ENCODE data around the gene WNT7A.

The WNT7A gene

DNA sequence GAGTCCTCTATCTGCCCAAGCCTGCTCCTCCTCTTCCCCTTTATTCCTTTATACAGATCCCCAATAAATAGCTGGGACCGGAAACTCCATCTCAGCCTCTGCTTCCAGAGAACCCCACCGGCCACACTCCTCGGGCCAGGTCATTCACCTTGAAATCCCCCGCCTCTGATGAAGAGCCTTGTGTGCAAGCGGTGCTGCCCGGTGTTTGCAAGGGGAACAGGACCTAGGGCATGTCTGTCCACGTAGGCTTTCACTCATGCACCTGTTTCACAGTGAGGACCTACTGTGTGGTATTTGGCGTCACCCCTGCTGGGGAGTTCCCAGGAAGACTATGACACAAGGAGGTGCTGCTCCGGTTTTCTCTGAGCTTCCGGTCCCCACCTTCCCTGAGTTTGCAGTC lies 54.0 kb downstream of the WNT7A start:
- no peak for DNase-seq

DNA sequence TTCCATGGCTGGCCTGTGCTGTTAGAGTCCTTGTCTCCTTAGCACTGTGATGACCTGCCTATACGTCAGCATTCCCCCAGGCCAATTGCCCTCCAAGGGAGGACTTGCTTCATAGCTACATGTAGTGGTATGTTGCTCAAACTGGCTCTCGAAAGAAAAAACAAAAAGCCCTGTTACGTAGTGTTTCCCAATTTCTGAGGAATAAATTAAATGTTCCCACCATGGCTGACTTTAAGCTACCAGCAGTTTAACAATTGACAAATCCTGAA lies 54.6 kb downstream of the WNT7A start:
- DNase-seq: no peak

DNA sequence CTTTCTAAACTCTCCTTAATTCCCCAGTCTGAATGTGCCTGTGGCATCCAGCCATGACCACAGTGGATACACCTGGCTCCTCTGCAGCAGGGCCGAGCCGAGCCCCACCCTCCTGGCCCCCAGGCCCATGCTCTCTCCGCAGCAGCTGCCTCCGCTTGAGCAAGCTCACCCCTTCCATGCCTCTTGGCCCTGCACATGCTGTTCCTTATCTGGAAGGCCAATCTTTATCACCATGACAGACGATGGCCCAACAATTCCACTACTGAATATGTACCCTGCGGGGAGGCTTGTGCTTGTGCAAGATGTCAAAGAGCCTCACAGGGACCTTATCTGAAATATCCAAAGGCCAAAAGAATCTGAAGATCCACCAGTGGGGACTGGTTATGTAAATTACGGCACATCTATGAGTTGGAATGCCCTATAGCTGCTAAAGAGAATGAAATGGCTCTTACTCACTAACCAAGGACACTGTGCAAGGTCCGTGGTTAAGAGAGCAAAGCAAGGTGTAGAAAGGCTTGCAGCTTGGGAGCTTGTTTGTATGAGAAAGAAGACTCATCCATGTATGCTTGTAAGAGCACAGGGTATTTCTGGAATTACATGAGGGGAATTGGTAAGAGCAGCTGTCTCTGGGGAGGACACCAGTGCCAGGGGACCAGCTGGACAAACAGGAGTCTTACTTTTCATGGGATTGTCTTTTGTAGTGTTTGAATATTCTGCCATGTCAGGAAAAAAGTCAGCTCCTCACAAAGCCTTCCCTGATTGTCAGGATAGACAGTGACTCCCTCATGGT lies 55.2 kb downstream of the WNT7A start:
- no peak for DNase-seq

DNA sequence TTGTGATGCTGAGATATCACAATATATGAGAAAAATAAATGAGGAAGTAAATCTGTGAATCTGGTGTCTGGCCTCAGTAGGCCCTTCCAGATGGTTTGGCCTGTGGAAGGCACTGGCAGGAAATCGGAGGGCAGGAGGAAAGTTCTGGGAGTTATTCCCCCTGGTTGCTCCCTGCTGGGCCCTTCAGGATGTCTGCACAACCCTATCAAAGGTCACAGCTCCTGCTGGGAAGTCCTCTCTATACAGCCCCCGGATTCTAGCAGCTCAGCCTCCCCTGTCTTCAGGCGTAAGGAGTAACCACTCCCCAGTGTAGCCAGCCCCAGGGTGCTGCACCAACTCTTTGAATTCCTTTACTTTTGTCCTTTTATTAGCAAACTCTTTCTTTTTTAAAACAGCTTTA lies 56.2 kb downstream of the WNT7A start:
- DNase-seq: no peak

GRCh38 chr3:13822871-13823585 lies 56.8 kb downstream of the WNT7A start:
- no peak for DNase-seq

GRCh38 chr3:13822042-13822441 lies 57.8 kb downstream of the WNT7A start:
- DNase-seq: no peak

DNA sequence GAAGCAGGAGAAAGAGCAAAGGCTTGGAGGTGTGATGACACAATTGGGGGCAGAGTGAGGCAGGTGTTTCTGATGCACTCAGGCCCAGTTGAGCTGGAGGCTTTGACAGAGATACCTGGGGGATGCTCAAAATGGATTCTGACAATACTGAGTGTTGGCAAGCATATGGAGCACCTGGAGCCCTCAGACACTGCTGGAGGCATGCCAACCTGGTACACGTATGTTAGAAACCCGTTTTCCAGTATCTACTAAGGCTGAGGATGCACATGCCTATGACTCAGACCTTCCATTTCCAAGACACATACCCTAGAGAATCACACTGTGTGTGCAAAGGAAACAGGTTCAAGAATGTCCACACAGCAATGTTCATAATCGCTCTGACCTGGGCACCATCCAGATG lies 58.7 kb downstream of the WNT7A start:
- no peak for DNase-seq

DNA sequence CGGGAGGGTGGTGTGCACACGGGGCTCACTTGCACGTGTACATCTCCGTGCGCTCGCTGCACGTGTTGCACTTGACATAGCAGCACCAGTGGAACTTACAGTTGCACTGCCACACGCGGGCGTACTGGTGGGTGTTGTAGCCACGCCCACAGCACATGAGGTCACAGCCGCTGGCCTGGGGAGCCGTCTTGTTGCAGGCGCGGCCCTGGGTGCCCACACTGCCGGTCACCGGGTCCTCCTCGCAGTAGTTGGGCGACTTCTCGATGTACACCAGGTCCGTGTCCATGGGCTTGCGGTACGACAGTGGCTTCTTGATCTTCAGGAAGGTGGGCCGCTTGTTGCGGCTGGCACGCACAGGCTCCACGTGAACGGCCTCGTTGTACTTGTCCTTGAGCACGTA lies 61.0 kb downstream of the WNT7A start:
- DNase-seq: no peak

DNA sequence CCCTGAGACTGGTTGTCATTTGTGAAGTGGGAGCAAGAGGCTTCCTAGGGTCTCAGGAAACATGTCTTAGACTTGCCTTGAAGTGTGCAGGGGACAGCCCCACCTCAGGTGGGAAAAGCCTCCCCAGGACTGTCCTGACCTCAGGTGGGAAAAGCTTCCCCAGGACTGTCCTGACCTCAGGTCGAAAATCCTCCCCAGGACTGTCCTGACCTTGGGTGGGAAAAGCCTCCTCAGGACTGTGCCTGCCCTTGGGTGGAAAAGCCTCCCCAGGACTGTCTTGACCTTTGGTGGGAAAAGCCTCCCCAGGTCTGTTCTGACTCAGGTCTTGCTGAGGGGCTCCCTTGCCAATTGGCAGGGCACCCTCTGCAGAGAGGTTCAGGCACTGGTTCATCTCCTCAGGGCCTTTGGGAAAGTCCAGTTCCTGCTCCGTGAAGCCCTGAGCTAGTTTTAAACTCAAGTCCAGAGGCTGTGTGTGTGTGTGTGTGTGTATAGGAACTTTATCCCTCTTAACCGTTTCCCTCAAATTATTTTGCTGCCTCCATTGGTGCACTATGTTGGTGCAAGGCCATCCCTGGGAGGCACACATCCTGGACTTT lies 64.7 kb downstream of the WNT7A start:
- DNase-seq: no peak

- no peak for DNase-seq
Observed at GRCh38 chr3:13812034-13812471, 67.8 kb downstream of the WNT7A start.

DNA sequence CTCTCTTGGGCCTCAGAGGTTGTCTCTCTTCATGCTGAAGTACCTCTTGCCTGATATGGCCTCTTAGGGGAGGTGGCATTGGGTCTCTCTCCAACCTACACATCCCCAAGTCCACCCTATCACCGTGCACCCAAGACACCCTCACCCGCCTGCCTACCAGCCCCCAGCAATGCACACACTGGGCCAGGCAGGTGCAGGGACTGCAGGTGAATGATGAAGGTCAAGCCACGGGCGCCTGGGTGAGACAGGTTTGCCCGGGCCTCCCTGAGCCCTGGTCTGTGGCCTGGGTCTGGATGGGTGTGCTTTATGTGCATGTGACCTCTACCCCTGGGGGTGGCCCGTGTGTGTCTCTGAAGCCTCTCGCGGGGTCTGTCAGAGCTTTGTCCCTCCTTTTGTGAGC lies 68.3 kb downstream of the WNT7A start:
- DNase-seq: no peak

DNA sequence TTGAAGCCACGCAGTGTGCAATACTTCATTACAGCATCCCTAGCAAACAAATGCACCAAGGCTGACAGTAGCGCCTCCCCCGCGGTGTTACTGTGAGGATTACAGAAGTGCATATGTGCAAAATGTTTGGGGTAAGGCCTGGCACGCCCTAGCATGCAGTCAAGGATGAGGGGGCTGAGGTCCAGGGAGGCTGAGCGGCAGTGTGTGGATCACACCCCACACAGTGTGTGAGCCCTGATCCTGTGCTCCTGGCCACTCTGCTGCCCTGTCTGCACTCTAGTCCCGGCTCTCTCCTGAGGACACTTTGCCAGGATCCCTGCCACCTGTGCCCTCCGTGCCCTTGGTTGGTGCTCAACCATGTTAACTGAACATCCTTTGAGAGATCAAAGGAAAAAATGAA lies 71.3 kb downstream of the WNT7A start:
- DNase-seq: no peak

DNA sequence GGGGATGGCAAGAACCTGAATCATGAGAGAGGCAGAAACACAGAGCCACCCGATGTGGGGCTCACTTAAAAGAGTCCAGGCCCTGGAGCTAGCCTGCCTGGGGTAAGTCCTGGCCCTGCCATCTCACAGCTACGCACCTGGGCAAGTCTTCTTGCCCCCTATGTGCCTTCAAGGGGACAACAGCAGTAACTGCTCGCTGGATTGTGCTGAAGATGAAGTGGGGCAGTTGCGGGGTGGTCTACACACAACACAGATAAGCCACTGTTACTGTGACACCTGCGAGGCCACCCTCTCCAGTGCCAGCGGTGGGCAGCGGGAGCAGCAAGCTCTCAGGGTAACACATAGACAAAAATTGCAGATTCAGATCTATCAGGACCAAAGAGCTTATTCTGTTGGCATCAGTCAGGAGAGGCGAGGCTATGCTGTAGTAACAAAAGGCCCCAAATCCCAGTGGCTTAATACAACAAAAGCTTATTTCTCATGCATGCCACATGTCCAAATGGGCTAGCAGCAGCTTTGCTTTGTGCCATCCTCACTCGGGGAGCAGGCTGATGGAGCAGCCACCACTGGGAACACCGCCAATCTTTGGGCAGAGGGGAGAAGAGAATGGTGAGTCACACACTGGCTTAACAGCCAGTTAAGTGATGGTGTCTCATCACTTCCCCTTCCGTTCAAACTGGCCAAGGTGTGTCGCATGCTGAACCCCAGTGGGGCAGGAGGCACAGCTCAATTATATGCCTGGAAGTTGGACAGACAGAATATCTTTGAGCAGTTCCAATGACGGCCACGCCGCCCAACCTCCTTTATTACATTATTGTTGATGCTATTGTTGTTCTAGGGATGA lies 78.3 kb downstream of the WNT7A start:
- DNase-seq: no peak

- no peak for DNase-seq
Observed at GRCh38 chr3:13800064-13800463, 79.8 kb downstream of the WNT7A start.

GRCh38 chr3:13798401-13798800 lies 81.5 kb downstream of the WNT7A start:
- no peak for DNase-seq

GRCh38 chr3:13796701-13797460 lies 83.0 kb downstream of the WNT7A start:
- DNase-seq: no peak

DNA sequence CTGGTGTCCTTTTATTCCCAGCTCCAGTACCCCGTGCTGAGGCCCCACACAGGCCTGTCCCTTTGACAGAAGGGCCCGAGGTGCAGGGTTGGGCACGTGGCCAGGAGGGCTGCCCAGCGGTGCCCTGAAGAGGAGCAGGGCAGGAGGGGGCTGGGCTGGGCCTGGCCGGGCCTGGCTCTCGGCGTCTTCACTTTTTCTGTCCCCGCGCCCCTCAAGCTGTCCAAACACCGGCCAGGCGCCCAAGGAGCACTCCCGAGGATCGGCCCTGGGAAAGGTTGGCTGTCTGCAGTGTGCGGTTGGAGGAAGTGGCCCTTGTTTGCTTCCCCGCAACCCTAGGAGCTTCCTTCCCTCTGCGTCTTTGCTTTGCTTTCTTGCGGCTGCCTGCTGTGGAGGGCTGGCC lies 84.1 kb downstream of the WNT7A start:
- no peak for DNase-seq

GRCh38 chr3:13794322-13794721 lies 85.5 kb downstream of the WNT7A start:
- DNase-seq: no peak

DNA sequence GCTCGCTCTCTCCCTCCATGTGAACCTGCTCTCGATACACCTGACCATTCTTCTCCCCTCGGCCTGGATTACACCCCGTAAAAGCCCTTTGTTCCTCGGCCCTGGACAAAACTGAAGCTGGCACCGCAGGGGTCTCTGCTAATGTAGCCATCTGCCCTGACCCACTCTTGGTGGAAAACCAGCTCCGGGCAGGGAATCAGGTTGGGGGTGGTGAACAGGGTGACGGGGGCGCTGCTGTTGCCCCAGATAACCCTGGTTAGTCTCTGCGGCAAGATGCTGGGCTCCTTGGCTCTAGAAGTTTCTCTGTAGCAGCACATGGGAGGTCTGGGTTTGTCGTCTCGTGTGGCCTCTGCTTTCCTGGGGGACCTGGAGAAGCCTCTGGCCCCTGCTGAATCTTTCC lies 86.4 kb downstream of the WNT7A start:
- no peak for DNase-seq

DNA sequence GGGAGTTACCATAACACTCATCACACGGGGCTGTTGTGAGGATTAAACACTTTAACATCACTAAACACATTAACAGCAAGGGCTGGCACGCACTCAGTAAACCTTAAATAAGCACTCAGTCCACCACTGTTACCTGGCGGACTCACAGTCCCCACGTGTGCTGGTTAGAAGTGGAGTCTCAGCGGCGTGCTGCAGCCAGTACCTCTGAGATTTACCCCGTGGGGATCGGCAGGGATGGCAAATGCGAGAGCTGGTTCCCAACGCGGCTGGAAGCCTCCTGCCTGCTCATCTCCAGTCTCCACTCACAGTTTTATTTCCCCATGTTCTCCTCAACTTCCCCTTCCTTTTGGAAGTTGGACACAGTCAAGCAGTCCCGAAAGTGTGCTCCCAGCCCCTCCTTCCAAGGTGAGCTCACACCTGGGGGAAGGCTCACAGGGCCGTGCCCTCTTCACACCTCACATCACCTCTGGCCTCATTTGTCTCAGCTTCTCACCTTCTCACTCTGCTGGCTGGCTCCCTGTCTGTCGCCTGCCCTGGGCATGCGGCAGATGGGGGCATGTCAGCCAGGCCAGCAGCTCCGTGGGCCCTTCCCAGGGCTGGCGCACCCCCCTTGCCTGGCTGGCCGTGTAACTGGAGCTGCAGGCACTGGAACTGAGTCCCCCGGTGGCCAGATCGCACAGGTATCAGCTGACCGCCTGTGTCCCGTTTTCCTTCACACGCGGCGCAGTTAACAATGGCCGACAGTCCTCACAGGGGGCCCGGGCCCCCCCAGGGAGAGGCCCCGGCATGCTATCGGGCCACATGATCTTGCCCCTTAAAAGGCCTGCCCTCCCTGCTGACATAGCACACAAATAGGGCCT lies 87.1 kb downstream of the WNT7A start:
- DNase-seq: no peak

DNA sequence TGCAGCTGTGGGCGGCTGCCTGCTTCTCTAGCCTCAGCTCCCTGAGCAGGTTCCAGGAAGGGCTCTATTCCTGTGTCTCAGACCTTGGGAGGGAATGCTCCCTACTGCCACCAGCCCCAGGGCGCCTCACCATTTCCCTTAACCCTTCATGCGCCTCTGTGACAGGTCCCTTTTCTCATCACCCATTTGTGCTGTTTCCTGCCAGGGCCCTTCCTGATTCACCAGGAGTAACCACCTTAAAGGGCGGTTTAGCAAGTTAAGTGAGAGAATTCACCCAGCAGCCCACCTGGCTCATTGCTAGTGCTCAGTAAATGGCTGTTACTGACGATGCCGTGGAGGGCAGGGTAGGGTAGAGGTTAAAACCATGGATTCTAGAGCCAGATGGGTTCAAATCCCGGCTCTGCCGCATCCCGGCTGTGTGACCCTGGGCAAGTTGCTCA lies 87.8 kb downstream of the WNT7A start:
- DNase-seq: no peak

All from CD4-positive, alpha-beta T cell treated with Interferon alpha-2 for 1 hour (primary cell).